H1 (cell line): ENCODE data around the gene CPNE8.

ENCODE experiments used
- CTCF ChIP-seq, 3 experiments: IDR thresholded peaks; 1 replicate in 2 of 3; 2 replicates in 1 of 3; pipeline versions ENCODE4 v1.5.1 to v1.6.1; 2011; ENCODE audit warnings: low read length in 3 of 3, mild to moderate bottlenecking in 3 of 3, inconsistent platforms in 2 of 3, low read depth in 1 of 3, moderate library complexity in 1 of 3; ENCODE audit not compliant: insufficient read depth in 1 of 3; ENCODE audit errors: control extremely low read depth in 1 of 3
- EP300 ChIP-seq, 2 experiments: IDR thresholded peaks; 1 replicate in 1 of 2; 2 replicates in 1 of 2; pipeline ENCODE4 v1.6.1; 2011 to 2012; ENCODE audit warnings: low read depth in 2 of 2, low read length in 2 of 2, mild to moderate bottlenecking in 2 of 2, borderline replicate concordance in 1 of 2, inconsistent platforms in 1 of 2, moderate library complexity in 1 of 2

GRCh38 chr12:38785381-38785780, 120.0 kb downstream of the CPNE8 start:
- TF ChIP-seq CTCF (IDR thresholded peaks at IDR 0.05; ENCODE audit: control extremely low read depth in 1 of 3, insufficient read depth in 1 of 3, low read depth in 1 of 3, low read length in 3 of 3) (no peak), EP300 (IDR thresholded peaks at IDR 0.05; ENCODE audit: borderline replicate concordance in 1 of 2, low read depth in 2 of 2, low read length in 2 of 2) (no peak)
